HuH-7.5 (cell line): ENCODE results near the gene SH2B3.
A peak's percentile ranks its signal among the peaks of the same experiment; 100 is the strongest.

Source experiments
- DNase-seq: peaks from one replicate; pipeline ENCODE4 v3.0.0; 2011; ENCODE audit warnings: low spot score

SH2B3 gene

DNA sequence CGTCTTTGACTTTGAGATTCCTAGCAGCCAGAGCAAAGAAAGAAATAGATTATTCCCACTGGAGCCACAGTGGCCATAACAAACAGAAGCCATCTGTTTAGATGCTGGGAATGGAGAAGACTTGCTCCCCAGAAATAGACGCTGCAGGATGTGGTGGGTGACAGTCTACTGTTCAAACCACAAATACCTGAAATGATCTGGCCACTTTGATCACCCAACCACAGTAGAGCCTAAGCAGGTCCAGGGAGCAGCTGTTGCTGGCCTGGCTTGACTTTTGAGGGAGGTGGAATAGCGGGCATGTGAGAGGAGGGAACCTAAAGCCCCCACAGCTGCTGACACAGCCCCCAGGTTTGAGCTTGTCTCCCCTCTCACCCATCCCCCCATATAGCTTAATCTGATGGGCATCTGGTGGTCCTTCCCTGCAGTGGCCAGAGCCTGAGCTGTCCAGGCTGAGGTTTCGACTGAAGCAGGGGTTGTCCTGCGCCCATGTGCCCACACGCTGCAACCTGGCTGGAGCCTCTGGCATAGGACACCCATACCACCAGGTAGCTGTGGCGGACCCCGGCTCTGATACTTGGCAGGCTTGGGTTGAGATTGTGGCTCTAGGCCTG, 38.7 kb downstream of the SH2B3 start:
- DNase-seq, result no peak

DNA sequence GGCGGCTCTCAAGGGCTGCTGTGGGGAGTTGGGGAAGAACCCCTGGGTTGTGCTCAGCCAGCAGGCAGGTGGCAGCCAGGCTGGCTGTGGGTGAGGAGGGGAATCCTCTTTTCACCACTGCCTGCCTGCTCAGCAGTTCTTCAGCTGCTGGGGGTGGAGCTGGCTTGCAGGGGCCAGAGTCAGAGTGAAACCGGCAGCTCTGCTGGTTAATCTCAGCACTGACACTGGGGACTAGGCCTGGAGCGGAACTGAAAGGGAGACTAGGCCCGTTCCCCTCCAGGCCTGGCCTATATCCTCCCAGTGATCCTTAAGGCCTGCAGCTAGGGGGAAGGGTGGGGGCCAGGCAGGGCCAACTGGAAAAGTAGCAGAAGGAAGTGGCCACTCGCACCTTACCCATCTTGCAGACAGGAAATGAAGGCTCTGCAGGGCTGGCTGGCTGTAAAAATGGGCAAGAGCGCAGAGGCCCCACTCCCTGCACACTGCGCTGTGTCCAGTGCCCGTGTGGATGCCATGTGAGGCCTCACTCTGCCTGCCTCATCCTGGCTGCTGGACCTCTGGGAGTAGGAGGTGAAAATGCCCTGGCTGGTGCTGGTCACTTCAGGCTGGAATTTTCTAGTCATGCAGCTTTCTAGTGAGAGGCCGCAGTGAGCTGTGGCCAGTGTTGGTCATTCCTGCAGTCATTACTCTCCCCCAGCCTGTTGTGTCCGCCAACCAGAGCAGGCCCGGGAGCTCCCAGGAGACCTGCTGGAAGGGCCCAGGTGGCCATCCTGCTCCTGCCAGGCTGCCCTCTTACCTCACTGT, 39.4 kb downstream of the SH2B3 start:
- no peak for DNase-seq

- no peak for DNase-seq
These were observed 40.2 kb downstream of the SH2B3 start for GRCh38 chr12:111445726-111446581.

GRCh38 chr12:111446631-111447570, 41.2 kb downstream of the SH2B3 start:
- DNase-seq, result no peak

DNA sequence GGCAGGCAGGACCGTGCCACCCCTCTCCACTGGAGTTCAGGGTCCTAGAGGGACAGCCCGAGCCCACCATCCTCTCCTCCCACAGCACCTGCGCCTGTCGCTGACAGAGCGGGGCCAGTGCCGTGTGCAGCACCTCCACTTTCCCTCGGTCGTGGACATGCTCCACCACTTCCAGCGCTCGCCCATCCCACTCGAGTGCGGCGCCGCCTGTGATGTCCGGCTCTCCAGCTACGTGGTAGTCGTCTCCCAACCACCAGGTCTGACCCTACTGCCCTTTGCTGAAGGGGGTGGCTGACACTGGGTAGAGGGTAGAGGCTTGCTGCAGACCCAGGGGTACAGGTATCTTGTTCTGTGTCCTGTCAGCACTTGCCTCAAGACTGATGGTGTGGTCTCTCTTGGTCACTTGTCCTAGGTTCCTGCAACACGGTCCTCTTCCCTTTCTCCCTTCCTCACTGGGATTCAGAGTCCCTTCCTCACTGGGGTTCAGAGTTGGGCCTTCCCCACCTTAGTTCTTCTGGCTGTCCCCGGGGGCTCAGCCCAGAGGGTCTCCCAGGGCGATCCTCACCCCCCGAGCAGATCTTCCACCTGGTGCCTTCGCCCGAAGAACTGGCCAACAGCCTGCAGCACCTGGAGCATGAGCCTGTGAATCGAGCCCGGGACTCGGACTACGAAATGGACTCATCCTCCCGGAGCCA, 42.0 kb downstream of the SH2B3 start:
- DNase-seq, result no peak

DNA sequence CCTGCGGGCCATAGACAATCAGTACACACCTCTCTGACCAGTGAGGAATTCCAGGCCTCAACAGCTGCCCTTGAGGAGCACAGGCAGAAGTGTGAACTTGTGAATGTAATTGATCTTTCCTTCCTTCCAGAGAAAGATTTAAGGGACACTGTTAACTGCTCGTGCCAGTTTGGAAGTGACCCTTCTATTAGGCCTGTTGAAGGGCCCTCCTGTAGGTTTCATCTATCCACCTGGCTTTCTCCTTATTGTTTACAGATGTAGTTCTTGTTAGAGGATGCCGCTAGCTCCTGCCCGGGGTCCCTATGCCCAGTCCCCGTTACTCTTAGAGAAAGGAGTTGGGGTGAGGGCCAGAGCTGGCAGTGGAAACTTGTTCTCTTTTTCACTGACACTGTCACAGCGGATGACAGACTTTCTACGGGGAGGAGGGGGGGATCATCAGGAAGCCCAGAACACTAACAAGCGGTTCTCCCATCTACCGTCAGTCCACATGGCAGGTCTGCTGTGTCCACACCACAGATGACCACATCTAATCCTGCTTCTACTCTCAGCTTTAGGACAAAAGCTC, 42.6 kb downstream of the SH2B3 start:
- no peak for DNase-seq

DNA sequence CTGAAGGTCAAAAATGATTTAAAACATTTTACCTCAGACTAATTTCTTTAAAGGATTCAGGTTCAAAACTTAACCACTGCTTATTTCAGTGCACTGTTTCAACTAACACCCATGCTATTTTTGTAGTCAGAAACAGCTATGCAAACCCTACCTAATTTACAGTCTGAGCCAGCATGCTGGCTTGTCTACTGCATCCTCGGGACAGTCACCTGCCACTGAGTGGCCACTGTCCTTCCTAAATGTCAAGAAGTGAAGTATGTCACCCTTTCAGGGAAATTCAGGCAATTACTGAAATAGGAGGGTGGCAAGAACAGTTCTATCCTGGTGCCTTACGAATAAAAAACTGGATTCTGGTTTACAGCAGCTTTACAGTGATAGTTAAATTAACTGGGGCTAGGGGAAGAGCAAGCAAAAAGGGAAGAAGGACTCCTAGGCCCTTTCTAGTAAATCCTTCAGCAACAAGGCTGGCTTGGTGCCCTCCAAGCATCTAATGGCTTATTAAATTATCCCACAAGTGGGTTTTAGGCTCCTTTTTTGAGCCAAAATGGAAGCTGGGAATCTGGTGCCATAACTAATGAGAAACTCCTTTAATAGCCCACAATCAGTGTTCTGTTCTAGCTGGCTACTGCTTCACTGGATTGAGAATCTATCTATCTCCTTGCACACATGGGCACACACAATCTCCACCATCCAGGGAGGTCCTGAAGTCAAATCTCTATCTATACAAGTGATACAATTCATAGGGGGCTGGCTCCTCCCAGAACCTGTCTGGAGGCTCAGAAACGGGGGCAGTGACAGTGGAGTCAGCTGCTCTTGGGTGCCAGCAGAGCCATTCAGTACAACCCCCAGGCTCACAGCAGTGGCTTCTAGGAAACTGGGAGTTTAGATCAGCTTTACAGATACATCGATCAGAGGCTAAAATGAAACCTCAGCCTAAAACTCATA, 43.4 kb downstream of the SH2B3 start:
- DNase-seq, result no peak

DNA sequence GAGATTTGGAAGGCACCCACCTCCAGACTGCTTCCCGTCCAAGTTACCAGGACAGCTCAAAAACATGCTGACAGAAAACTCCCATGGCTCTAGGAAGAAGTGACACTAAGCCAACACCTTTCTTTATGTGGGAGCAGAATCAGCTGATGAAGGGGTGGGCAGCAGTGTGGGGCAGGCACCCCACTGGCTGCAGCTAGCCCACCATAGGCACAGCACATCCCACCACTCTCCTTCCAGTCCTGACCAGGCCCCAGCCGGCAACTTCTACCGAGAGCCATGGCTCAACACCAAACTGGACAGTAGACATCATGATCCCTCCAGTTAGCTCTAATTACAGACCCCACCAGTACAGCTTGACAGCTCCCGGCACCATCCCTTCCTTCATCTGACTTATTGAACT, 45.0 kb downstream of the SH2B3 start:
- no peak for DNase-seq

DNA sequence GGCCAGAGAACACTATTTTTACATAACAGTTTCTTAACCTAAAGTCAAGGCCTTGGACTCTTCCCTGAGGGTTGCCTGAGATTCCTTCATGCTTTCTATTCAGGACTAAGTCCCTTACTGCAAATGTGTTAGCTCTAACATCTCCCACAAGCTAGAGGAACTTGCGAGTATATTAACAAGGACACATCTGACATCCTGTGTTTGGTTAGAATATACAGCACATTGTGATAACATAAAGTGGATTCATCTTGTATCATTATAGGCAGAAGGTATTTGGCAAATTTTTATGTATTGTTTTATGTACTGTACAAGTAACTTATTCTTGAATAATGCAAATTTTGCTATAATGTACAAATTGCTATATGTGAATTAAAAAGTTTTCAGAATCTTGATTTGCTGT, 45.5 kb downstream of the SH2B3 start:
- no peak for DNase-seq

- peak; percentile 46 for DNase-seq
These were observed 46.0 kb downstream of the SH2B3 start for GRCh38 chr12:111451649-111452129.

DNA sequence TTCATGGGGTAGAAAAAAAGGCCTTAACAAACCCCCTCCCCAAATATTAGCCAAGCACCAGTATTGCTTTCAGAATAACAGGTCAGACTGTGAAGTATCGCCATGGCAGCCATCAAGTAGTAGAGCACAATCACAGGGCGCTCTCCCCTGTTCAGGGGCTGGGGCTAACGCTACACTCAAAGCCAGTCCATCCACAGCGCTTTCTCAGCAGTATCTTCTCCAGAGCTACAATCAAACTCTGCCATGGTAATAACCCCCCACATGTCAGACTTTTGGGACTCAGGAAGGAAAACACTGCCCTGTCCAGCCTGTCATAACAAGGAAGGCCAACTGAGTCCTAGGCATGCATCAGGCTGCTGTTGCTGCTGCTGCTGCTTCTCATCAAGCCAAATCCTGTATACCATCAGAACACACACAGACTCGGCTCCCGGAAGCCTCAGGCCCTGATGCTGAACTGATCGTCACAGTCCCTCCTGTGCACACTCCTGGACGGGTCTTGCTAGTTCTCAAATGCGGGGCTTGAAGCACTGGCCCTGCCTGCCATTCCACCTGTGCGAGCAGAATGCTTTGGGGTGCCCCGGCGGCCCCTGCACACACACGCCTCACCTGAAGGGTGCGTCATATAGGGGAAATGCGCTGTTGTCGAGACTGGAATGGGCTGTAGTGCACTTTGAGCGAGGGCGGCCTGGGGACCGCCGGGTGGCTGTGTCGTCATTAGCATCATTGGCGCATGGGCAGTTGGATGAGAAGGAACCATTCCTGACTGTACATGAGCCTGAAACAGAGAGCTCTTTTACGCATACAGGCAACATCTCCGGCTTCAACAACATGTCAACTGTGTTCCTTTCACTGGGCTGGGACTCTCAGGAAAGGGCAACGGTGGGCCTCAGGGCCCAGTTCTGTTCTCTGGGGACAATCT, 47.6 kb downstream of the SH2B3 start:
- no peak for DNase-seq

- DNase-seq, result no peak
These were observed 48.6 kb downstream of the SH2B3 start for GRCh38 chr12:111454311-111454710.

DNA sequence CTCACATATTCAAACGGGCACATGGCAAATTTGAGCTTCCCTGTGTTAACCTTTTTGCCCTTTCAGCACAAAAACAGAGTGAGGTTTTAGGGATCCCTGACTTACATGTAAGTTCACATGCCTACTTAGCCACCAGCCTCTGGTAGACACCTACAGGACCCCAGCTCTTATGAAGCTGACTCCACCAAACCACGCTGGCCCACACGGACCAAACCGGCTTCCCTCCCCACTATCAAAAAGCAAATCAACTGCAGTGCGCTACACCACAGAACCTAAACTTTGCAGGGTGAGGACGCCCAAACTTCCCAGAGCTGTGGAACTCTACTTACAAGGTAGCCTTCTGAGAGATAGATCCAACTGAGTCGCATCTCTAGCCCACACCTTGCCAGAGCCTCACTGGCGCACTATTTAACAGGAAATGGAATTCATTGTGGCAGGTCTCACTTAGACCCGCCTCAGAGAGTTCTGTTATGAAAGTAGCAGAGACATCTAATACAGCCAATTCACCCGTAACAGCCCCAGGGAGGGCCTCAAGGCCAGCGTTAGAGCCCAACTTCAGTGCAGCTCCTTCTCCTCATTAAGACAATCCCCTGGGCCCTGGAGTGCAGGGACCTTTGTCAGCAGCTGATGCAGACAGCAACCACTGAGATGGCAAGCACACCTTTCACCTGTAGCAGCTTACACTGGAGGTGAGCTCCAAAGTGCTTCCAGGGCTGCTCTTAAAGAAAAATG, 49.2 kb downstream of the SH2B3 start:
- DNase-seq, result no peak

DNA sequence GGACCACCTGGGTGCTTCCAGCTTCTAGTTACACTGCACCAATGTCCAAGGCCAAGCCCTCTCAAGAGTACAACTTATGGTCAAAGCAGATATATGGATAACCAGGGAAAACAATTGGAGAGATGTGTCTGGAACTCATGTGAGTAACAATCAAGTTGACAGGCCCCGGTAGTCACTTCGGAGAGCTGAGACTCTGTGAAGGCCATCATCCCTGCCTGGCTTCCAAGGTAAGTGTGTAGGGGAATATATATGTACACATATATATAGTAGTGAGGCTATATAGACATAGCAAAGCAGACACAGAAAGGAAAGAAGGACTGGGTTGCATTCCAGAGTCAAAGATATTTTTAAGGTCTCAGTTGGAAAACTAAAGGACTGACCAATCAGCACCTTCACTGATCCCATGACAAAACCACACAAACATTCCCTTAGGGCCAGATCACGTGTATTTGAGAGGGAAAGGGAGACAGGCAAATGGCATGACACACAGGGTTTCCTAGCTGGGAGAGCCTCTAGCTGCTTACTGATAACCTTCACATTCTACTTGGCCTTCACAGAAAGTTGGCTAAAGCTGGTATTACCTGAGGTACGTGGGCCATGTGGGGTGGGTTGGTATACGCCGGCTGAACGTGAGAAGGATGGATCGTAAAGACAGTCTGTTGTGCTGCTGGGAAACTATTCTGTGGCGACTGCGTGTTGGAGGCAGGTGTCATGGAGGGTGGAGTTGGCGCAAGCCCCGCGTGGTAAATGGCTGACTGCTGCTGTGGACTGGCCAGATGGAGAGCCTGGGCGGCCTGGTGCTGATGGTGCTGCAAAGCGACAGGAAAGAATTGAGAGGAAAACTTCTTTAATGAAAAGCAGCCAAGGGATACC, 50.0 kb downstream of the SH2B3 start:
- DNase-seq, result no peak

- DNase-seq, result no peak
These were observed 51.3 kb downstream of the SH2B3 start for GRCh38 chr12:111457071-111457470.

GRCh38 chr12:111457577-111457976, 51.9 kb downstream of the SH2B3 start:
- no peak for DNase-seq
